Cardiac muscle cell (in vitro differentiated cells and primary cell): ENCODE results near the gene RFX1. TPM values are rescaled to one million over a fixed set of nuclear protein-coding genes. Genes with fewer than 3 reads are reported as not detected.

Experiments used
- DNase-seq, 2 donors: peaks; one replicate each; pipeline versions ENCODE4 v3.0.0 to v3.0.0-alpha.2; 2010 to 2017; ENCODE audit warnings: low read depth in 1 of 2, low spot score in 1 of 2
- H3K27ac ChIP-seq: fragments of 200-600 bp; sonication (generic); 2 replicates; pipeline ENCODE4 v1.5.1; 2016
- H3K27me3 ChIP-seq: fragments of 200-600 bp; sonication (generic); 2 replicates; pipeline ENCODE4 v1.6.0; 2016; ENCODE audit warnings: control low read depth
- H3K36me3 ChIP-seq: fragments of 200-600 bp; sonication (generic); 2 replicates; pipeline ENCODE4 v1.5.1; 2016; ENCODE audit warnings: control low read depth
- H3K4me1 ChIP-seq: fragments of 200-600 bp; sonication (generic); 2 replicates; pipeline ENCODE4 v1.8.1; 2017; ENCODE audit warnings: low read depth, mild to moderate bottlenecking, mixed run types
- H3K4me3 ChIP-seq: fragments of 200-600 bp; sonication (generic); 2 replicates; pipeline ENCODE4 v1.5.1; 2016; ENCODE audit warnings: mild to moderate bottlenecking
- H3K9me3 ChIP-seq: fragments of 200-600 bp; sonication (generic); 2 replicates; pipeline ENCODE4 v1.5.1; 2017; ENCODE audit warnings: low read depth, mild to moderate bottlenecking, control low read depth
- polyA plus RNA-seq: library from polyadenylated mRNA; unstranded; fragments of >200 nt; fragmentation: Nextera tagmentation; extraction: Ambion mirVana; gene quantifications from 2 replicates; pipeline ENCODE4 v1.2.1, GENCODE V29; 2016
- total RNA-seq: library from RNA; depleted of rRNA; stranded (reverse); fragments of >200 nt; gene quantifications from 2 replicates; pipeline ENCODE4 v1.2.3, GENCODE V29; 2016
- TF ChIP-seq, protein P1 (sequence below): IDR thresholded peaks from 2 replicates; pipeline ENCODE4 v1.5.1; 2012; ENCODE audit warnings: low read depth, mild to moderate bottlenecking, low read length

Gene RFX1
- total and polyA plus RNA-seq, 2 experiments from 2014 or later: 3.3 to 8.9 TPM

DNA sequence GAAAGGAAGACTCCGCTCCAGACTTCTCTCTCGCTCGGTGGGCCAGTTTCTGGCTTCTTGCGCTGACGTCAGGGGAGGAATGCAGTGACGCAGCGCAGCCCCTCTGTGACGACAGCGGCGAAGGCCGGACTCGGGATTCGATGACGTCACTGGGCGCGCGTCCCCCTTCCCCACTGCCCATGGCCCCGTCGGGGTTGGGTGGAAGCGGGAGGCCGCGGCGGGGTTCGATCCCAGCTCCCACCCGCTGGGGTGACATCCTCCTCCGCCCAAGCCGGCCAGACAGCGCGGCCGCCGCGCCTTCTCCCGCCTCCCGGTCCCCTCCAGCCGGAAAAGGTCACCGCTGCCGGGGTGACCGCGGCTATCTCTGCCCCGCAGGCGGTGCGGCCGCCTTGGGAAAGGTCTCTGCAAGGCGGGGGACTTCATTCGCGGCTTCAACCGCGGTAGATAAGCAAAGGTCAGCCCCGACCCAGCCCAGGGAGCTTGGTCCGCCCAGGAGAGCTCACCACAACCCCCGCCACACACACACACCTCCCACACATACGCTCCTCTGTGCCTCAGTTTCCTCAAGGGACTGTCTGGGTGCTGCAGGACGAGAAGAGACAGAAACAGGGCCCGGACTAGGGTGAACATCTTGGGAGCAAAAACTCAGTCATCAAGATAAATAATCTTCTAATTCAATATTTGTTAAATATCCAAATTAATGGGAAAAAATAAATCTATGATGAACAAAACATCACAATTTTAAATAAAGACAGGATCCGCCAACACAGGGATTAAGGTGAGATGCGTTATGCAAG is 844 bp upstream of the RFX1 start:
- H3K27ac ChIP-seq: peak overlapping the region; percentile 96
- no peak for DNase-seq

DNA sequence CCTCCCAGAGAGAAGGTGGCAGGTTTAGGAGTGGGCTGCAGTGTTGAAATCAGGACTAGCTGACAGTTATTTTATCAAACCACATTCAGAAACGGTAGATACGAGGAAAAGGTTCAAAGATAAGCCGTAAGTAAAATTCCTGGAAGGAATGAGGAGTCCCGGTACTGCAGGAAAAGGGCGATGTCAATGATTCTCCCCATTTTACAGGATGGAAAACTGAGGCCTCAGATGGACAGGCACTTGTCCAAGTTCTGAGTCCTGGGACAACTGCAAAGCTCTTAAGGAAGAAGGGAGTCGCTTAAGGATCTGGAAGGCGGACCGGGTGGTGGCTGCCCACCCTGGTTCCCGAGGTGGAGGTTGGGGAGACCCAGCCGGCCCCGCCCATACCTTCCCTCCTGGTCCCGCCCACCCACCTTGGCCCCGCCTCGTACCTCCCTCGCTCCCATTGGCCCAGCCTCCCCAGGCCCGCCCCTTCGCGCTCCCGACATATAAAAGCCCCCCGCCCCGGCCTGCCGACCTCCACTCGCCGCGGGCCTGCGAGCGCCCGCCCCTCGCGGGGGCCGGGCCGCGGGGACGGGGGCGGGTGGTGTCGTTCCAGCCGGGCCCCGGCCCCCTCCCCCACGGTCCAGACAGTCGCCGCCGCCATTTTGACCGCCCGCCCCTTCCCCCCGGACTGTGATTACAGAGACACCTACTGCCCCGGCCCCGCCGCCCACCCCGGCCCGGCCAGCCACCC is 603 bp downstream of the RFX1 start:
- Histone ChIP-seq H3K36me3 (no peaks in the 10 kb centered on the region), H3K4me3 (peak overlapping the region; percentile 97), H3K9me3 (no peaks in the 10 kb centered on the region), H3K27ac (peak overlapping the region; percentile 98), H3K27me3 (no peaks in the 10 kb centered on the region), H3K4me1 (no peaks in the 10 kb centered on the region)
- DNase-seq: peak; percentile 93 to 94
- TF ChIP-seq, protein P1, sequence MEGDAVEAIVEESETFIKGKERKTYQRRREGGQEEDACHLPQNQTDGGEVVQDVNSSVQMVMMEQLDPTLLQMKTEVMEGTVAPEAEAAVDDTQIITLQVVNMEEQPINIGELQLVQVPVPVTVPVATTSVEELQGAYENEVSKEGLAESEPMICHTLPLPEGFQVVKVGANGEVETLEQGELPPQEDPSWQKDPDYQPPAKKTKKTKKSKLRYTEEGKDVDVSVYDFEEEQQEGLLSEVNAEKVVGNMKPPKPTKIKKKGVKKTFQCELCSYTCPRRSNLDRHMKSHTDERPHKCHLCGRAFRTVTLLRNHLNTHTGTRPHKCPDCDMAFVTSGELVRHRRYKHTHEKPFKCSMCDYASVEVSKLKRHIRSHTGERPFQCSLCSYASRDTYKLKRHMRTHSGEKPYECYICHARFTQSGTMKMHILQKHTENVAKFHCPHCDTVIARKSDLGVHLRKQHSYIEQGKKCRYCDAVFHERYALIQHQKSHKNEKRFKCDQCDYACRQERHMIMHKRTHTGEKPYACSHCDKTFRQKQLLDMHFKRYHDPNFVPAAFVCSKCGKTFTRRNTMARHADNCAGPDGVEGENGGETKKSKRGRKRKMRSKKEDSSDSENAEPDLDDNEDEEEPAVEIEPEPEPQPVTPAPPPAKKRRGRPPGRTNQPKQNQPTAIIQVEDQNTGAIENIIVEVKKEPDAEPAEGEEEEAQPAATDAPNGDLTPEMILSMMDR: no peak

More for the DNA sequence above, 844 bp upstream of the RFX1 start:
- no peaks in the 10 kb centered on the region for H3K4me1 ChIP-seq
- H3K4me3 ChIP-seq: peak overlapping the region; percentile 60
- no peaks in the 10 kb centered on the region for H3K27me3 ChIP-seq
- no peaks in the 10 kb centered on the region for H3K36me3 ChIP-seq
- TF ChIP-seq, protein P1: no peak
- no peaks in the 10 kb centered on the region for H3K9me3 ChIP-seq

DNA sequence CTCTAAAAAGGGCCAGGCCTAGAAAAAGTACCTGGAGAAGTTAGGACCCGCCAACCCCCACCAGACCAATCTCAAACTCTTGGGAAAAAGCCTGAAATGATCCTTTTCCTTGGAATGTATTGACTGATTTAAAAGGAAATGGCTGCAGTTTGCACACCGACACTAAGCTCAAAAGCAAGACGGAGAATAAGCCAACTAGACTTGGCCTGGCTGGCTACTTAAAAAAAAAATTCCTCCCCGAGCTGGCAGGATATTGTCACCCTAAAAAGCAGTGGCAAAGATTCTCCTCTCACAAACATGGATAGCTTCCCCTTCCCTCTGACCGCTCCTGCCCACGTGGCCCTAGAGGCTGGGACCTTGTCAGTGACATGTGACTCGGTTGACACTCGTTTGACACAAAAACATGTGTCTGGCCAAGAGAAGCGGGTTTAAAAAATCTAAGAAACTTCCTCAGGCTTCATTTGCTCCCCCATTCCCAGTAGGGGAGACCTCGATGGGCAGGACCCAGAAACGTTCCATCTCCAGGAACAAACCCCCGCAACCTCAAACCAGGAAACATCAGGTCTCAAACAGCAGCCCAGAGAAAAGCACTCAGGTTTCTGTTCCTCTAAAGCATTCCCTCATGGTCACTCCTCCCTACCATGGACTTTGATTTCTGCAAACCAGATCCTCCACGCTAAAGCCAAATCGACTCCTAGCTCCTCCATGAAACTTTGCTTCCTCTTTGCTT is 1.3 kb downstream of the RFX1 start:
- Histone ChIP-seq H3K9me3 (no peaks in the 10 kb centered on the region), H3K27ac (peak overlapping the region; percentile 43), H3K4me1 (no peaks in the 10 kb centered on the region), H3K36me3 (no peaks in the 10 kb centered on the region), H3K4me3 (no peak overlapping the region), H3K27me3 (no peaks in the 10 kb centered on the region)
- peak in 1 of 2 donors; percentile 14 for DNase-seq
- TF ChIP-seq, protein P1: no peak

DNA sequence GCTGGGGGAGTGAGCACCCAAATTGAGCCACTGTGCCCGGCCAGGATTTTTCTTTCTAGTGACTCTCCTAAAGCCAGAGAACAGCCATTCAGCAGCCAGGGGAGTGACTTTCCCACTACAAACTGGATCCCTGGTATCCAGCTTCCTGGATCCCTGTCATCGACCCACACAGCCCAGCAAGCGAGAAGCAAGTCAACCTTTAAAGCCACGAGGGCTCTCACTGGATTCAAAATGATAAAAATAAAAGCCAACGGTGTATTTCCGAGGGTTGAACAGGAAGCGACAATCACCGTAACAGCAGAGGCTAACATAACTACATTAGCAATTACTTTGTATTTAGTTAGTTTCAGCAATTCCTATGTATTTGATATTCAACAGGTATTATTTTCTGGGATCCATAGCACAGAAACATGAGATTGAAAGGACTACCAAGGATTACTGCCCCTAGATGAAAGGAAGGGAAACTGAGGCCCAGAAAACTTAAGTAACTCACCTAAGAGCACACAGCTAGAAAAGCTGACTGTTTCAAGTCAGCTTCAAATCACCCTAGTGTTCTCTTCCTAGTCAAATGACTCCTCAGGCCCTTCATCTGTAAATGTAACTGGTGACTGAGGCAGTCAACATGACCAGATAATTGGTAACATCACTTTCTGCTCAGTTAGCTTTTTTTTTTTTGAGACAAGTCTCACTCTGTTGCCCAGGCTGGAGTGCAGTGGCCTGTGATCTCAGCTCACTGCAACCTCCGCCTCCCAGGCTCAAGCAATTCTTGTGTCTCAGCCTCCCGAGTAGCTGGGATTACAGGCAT is 2.7 kb downstream of the RFX1 start:
- Histone ChIP-seq H3K9me3 (no peaks in the 10 kb centered on the region), H3K27me3 (no peaks in the 10 kb centered on the region), H3K4me1 (no peaks in the 10 kb centered on the region), H3K4me3 (no peak overlapping the region), H3K36me3 (no peaks in the 10 kb centered on the region), H3K27ac (peak overlapping the region; percentile 42)
- no peak for DNase-seq
- TF ChIP-seq, protein P1: no peak
